GM12864 (cell line): ENCODE results near the gene SPOCK1.

Experiments
- DNase-seq: peaks from one replicate; pipeline ENCODE4 v3.0.0-alpha.2; 2011; ENCODE audit warnings: low read depth
- H3K4me3 ChIP-seq: 2 replicates; pipeline ENCODE4 v1.5.1; 2011; ENCODE audit warnings: mild to moderate bottlenecking, low read depth, low read length, control low read depth
- CTCF ChIP-seq: IDR thresholded peaks from 2 replicates; pipeline ENCODE4 v1.5.1; 2011; ENCODE audit warnings: low read depth, mild to moderate bottlenecking, moderate library complexity, low read length, control low read depth, inconsistent platforms; ENCODE audit errors: missing control alignments

SPOCK1 gene

GRCh38 chr5:137372016-137372772, 126.9 kb downstream of the SPOCK1 start:
- DNase-seq: no peak
- H3K4me3 ChIP-seq: no peak overlapping the region
- TF ChIP-seq CTCF: no peak

- H3K4me3 ChIP-seq: no peak overlapping the region
- no peak for DNase-seq
- no peak for TF ChIP-seq CTCF
Observed at GRCh38 chr5:137370096-137371071, 128.7 kb downstream of the SPOCK1 start.

GRCh38 chr5:137368651-137369050, 130.5 kb downstream of the SPOCK1 start:
- DNase-seq: no peak
- TF ChIP-seq CTCF: no peak
- no peak overlapping the region for H3K4me3 ChIP-seq

DNA sequence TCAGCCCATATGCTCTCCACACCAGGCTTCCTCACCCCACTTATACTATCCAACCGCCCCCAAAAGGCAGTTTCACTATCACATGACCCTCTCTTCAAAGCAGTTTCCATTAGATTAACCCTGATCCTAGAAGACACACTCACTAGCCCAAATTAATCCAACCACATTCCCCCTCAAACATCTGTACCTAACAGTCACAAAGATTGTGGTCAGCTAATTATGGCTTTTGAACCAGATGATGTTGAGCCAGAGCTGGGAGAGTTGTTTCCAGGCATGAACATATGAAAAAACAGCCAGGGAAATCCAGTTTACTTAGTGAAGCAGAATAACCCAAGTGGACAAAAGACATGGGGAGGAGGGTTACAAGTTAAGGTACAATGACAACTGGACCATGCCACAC, 131.2 kb downstream of the SPOCK1 start:
- TF ChIP-seq CTCF: no peak
- H3K4me3 ChIP-seq: no peak overlapping the region
- DNase-seq: no peak

- no peak overlapping the region for H3K4me3 ChIP-seq
- no peak for DNase-seq
- no peak for TF ChIP-seq CTCF
Observed at GRCh38 chr5:137366526-137366925, 132.6 kb downstream of the SPOCK1 start.

GRCh38 chr5:137365126-137365865, 133.8 kb downstream of the SPOCK1 start:
- DNase-seq: no peak

More at GRCh38 chr5:137365126-137365865, 133.8 kb downstream of the SPOCK1 start:
- TF ChIP-seq CTCF: no peak
- H3K4me3 ChIP-seq: no peak overlapping the region
